KMS-11 (cell line): Measurements from ENCODE around the gene SAFB.

Experiments
- H2AFZ ChIP-seq: fragments of 200-600 bp; sonication (generic); 2 replicates; pipeline ENCODE4 v1.6.1; 2016; ENCODE audit warnings: antibody characterized with exemption, mixed run types, low read depth
- H3K27ac ChIP-seq: fragments of 200-600 bp; sonication (generic); 2 replicates; pipeline ENCODE4 v1.6.1; 2016; ENCODE audit warnings: mild to moderate bottlenecking, mixed run types
- H3K27me3 ChIP-seq: fragments of 200-600 bp; sonication (generic); 2 replicates; pipeline ENCODE4 v1.6.1; 2017; ENCODE audit warnings: mild to moderate bottlenecking, low read depth, mixed run types, moderate library complexity; ENCODE audit not compliant: insufficient read depth
- H3K36me3 ChIP-seq: fragments of 200-600 bp; sonication (generic); 2 replicates; pipeline ENCODE4 v1.6.1; 2017; ENCODE audit warnings: mild to moderate bottlenecking, mixed run types; ENCODE audit not compliant: insufficient read depth
- H3K4me1 ChIP-seq: fragments of 200-600 bp; sonication (generic); 2 replicates; pipeline ENCODE4 v1.6.1; 2016; ENCODE audit warnings: mild to moderate bottlenecking, low read depth, mixed run types; ENCODE audit not compliant: poor library complexity, severe bottlenecking
- H3K4me2 ChIP-seq: fragments of 200-600 bp; sonication (generic); 2 replicates; pipeline ENCODE4 v1.7.0; 2016; ENCODE audit warnings: mild to moderate bottlenecking, mixed run types
- H3K4me3 ChIP-seq: fragments of 200-600 bp; sonication (generic); IDR thresholded peaks from 2 replicates; pipeline ENCODE4 v1.6.1; 2017; ENCODE audit warnings: low read depth, low read length, mixed read lengths; ENCODE audit not compliant: insufficient read depth
- H3K79me2 ChIP-seq: fragments of 200-600 bp; sonication (generic); 2 replicates; pipeline ENCODE4 v1.6.1; 2016; ENCODE audit warnings: low read depth, mixed run types; ENCODE audit not compliant: insufficient read depth
- H3K9ac ChIP-seq: fragments of 200-600 bp; sonication (generic); 2 replicates; pipeline ENCODE4 v1.6.1; 2016; ENCODE audit warnings: mild to moderate bottlenecking, mixed run types
- H4K20me1 ChIP-seq: fragments of 200-600 bp; sonication (generic); 2 replicates; pipeline ENCODE4 v1.6.1; 2016; ENCODE audit warnings: mild to moderate bottlenecking, mixed run types; ENCODE audit not compliant: insufficient read depth
- TF ChIP-seq, protein P1 (sequence below): fragments of 200-600 bp; sonication (generic); conservative IDR thresholded peaks from 2 replicates; pipeline ENCODE4 v1.6.1; 2017; ENCODE audit warnings: low read depth, mild to moderate bottlenecking, antibody characterized with exemption, low read length, moderate library complexity, mixed read lengths

Gene SAFB

GRCh38 chr19:5705552-5705951, 82.7 kb downstream of the SAFB start:
- Histone ChIP-seq H3K27ac (no peak overlapping the region), H3K79me2 (no peaks in the 10 kb centered on the region; the same call in 1 of the 2 replicates), H3K4me1 (no peaks in the 10 kb centered on the region), H3K9ac (no peak overlapping the region), H3K4me2 (no peak overlapping the region), H2AFZ (no peak overlapping the region), H4K20me1 (no peaks in the 10 kb centered on the region), H3K27me3 (no peaks in the 10 kb centered on the region), H3K4me3 (no peak overlapping the region), H3K36me3 (peaks cover under 1% of the 10 kb centered on the region; the same call in 1 of the 2 replicates)
- TF ChIP-seq, protein P1, sequence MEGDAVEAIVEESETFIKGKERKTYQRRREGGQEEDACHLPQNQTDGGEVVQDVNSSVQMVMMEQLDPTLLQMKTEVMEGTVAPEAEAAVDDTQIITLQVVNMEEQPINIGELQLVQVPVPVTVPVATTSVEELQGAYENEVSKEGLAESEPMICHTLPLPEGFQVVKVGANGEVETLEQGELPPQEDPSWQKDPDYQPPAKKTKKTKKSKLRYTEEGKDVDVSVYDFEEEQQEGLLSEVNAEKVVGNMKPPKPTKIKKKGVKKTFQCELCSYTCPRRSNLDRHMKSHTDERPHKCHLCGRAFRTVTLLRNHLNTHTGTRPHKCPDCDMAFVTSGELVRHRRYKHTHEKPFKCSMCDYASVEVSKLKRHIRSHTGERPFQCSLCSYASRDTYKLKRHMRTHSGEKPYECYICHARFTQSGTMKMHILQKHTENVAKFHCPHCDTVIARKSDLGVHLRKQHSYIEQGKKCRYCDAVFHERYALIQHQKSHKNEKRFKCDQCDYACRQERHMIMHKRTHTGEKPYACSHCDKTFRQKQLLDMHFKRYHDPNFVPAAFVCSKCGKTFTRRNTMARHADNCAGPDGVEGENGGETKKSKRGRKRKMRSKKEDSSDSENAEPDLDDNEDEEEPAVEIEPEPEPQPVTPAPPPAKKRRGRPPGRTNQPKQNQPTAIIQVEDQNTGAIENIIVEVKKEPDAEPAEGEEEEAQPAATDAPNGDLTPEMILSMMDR: no peak

DNA sequence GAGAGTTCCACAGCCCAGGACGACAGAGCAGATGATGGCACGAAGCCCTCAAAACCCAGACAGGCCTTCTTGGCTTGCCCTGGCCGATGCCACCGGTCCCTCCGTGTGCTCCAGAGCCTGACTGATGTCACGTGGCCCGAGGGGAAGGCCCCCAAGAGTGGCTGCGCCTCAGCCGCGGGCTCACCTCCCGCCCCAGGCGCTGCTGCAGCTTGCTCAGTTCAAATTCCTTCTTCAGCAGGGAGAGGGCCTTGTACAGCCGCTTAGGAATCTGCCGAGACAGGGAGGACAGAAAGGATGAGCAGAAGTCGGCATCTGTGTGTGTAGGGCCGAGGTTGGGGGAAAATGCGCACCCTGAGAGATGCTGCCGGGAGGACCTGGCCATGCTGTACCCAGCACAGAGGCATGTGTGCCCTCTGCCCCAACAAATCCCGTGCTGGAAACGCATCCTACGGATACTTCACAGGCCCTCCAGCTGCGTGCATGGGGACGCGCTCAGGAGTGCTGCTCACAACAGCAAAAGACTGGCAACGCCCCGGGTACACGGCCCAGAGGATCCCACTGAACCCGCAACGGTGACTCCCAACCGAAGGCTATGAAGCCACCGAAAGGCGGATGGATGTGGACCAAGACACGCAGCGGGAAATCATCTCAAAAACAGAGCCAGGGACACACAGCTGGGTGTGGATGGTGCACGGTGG, 84.1 kb downstream of the SAFB start:
- Histone ChIP-seq H3K4me3 (no peak overlapping the region), H3K27me3 (no peaks in the 10 kb centered on the region), H3K27ac (no peak overlapping the region), H3K9ac (no peak overlapping the region), H3K36me3 (peaks cover 5% of the 10 kb centered on the region; the same call in 1 of the 2 replicates), H3K4me1 (no peaks in the 10 kb centered on the region), H3K79me2 (no peaks in the 10 kb centered on the region; the same call in 1 of the 2 replicates), H4K20me1 (no peaks in the 10 kb centered on the region), H2AFZ (no peak overlapping the region), H3K4me2 (no peak overlapping the region)
- TF ChIP-seq, protein P1: no peak

GRCh38 chr19:5707576-5708575, 85.0 kb downstream of the SAFB start:
- no peak overlapping the region for H3K4me2 ChIP-seq
- no peaks in the 10 kb centered on the region for H4K20me1 ChIP-seq

DNA sequence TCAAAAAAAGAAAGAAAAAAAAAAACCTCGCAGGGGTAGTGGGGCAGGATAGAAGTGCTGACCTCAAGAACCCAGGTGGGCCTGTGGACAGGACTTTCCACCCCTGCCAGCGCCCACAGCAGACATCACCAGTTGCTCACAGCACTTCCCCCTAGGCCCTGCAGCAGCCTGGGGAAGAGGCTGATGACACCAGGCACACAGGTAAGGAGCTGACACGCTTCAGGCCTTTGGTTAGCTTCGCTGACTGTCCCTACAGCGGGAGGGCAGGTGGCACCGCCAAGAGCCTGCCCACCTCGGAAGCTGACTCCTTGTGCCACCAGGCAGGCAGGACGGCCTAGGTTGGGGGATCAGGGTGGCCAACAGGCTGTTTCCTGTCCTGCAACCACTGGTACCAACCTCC, 88.1 kb downstream of the SAFB start:
- Histone ChIP-seq H3K36me3 (peaks cover 8% of the 10 kb centered on the region; the same call in 1 of the 2 replicates), H4K20me1 (no peaks in the 10 kb centered on the region), H3K4me2 (no peak overlapping the region), H3K9ac (no peak overlapping the region), H3K79me2 (peaks cover 29% of the 10 kb centered on the region; the same call in 1 of the 2 replicates), H2AFZ (no peak overlapping the region), H3K4me1 (peaks cover 3% of the 10 kb centered on the region), H3K4me3 (no peak overlapping the region), H3K27me3 (no peaks in the 10 kb centered on the region), H3K27ac (no peak overlapping the region)
- TF ChIP-seq, protein P1: no peak

More at GRCh38 chr19:5707576-5708575, 85.0 kb downstream of the SAFB start:
- no peak overlapping the region for H3K4me3 ChIP-seq
- TF ChIP-seq, protein P1: no peak
- H3K27ac ChIP-seq: no peak overlapping the region
- no peak overlapping the region for H2AFZ ChIP-seq
- H3K27me3 ChIP-seq: no peaks in the 10 kb centered on the region
- H3K9ac ChIP-seq: no peak overlapping the region
- H3K79me2 ChIP-seq: no peaks in the 10 kb centered on the region; the same call in 1 of the 2 replicates
- peaks cover 8% of the 10 kb centered on the region; the same call in 1 of the 2 replicates for H3K36me3 ChIP-seq
- H3K4me1 ChIP-seq: no peaks in the 10 kb centered on the region
